Measurements from ENCODE around the gene H6PD.

Gene H6PD, protein sequence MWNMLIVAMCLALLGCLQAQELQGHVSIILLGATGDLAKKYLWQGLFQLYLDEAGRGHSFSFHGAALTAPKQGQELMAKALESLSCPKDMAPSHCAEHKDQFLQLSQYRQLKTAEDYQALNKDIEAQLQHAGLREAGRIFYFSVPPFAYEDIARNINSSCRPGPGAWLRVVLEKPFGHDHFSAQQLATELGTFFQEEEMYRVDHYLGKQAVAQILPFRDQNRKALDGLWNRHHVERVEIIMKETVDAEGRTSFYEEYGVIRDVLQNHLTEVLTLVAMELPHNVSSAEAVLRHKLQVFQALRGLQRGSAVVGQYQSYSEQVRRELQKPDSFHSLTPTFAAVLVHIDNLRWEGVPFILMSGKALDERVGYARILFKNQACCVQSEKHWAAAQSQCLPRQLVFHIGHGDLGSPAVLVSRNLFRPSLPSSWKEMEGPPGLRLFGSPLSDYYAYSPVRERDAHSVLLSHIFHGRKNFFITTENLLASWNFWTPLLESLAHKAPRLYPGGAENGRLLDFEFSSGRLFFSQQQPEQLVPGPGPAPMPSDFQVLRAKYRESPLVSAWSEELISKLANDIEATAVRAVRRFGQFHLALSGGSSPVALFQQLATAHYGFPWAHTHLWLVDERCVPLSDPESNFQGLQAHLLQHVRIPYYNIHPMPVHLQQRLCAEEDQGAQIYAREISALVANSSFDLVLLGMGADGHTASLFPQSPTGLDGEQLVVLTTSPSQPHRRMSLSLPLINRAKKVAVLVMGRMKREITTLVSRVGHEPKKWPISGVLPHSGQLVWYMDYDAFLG

DNA sequence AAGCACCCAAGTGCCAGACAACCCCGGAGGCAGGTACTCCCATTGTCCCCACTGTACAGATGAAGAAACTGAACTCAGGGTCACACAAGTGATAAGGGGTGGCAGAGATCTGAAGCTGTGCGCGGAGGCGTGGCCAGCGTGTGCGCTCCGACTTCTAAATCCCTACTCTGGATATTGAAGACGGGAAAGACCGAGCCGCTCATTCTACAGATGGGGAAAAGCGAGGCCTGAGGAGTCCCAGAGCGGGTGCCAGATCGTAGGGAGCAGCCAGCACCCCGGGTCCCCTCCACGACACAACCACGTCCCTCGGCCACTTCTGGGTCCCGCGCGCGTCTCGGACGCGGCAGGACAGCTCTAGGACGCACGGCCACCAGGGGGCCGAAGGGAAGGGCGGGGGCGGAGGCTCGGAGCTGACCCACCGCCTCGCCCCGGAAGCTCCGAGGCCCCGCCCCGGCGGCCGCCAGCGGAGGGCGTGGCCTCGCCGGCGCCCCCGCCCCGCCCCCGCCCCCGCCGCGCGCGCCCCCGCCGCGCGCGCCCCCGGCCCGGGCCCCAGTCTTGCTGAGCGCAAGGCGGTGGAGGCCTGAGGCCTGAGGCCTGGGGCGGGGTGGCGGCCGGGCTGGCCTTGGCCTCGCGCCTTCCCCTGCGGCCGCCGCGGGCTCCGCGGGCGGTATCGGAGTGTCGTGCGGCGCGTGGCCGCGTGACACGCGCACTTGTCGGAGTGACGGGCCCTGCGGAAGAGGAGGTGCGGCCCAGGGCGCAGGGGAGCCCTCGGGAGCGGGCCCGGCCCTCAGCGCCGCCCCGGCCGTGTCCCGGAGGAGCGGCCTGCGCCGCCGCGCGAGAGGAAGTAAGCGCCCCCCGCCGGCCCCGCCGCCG, at the start of gene H6PD:
H6PD (plus strand) TSS at position 552 of the 873 bp plus-strand sequence. CDS start 10,161 bp downstream, outside the sequence.
- Histone ChIP-seq H3K27me3 (ENCODE audit: low read depth, low read length) (no peaks in the 10 kb centered on the region), H3K4me3 (ENCODE audit: low read length) (peak within 1 kb of the TSS; percentile 98), H3K9ac (ENCODE audit: low read length) (peak within 1 kb of the TSS; percentile 95), H3K9me3 (ENCODE audit: insufficient read depth, low read length) (no peaks in the 10 kb centered on the region), H3K36me3 (replicated peaks; ENCODE audit: low read depth, low read length) (no peaks in the 10 kb centered on the region), H3K27ac (ENCODE audit: low read length) (peak within 1 kb of the TSS; percentile 71), H2AFZ (ENCODE audit: low read depth, low read length) (peak within 1 kb of the TSS; percentile 95), H3K4me1 (ENCODE audit: low read length) (peaks cover 8% of the 10 kb centered on the region), H3K79me2 (ENCODE audit: low read length) (peaks cover 10% of the 10 kb centered on the region), H4K20me1 (ENCODE audit: insufficient read depth, low read length) (no peaks in the 10 kb centered on the region), H3K4me2 (ENCODE audit: low read length) (peak within 1 kb of the TSS; percentile 98)
- no peak for TF ChIP-seq EZH2phosphoT487 (IDR thresholded peaks at IDR 0.05; ENCODE audit: low read depth)
- TF ChIP-seq, protein P1, sequence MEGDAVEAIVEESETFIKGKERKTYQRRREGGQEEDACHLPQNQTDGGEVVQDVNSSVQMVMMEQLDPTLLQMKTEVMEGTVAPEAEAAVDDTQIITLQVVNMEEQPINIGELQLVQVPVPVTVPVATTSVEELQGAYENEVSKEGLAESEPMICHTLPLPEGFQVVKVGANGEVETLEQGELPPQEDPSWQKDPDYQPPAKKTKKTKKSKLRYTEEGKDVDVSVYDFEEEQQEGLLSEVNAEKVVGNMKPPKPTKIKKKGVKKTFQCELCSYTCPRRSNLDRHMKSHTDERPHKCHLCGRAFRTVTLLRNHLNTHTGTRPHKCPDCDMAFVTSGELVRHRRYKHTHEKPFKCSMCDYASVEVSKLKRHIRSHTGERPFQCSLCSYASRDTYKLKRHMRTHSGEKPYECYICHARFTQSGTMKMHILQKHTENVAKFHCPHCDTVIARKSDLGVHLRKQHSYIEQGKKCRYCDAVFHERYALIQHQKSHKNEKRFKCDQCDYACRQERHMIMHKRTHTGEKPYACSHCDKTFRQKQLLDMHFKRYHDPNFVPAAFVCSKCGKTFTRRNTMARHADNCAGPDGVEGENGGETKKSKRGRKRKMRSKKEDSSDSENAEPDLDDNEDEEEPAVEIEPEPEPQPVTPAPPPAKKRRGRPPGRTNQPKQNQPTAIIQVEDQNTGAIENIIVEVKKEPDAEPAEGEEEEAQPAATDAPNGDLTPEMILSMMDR (IDR thresholded peaks at IDR 0.05; ENCODE audit: low read depth, low read length), result peak; percentile 43

DNA sequence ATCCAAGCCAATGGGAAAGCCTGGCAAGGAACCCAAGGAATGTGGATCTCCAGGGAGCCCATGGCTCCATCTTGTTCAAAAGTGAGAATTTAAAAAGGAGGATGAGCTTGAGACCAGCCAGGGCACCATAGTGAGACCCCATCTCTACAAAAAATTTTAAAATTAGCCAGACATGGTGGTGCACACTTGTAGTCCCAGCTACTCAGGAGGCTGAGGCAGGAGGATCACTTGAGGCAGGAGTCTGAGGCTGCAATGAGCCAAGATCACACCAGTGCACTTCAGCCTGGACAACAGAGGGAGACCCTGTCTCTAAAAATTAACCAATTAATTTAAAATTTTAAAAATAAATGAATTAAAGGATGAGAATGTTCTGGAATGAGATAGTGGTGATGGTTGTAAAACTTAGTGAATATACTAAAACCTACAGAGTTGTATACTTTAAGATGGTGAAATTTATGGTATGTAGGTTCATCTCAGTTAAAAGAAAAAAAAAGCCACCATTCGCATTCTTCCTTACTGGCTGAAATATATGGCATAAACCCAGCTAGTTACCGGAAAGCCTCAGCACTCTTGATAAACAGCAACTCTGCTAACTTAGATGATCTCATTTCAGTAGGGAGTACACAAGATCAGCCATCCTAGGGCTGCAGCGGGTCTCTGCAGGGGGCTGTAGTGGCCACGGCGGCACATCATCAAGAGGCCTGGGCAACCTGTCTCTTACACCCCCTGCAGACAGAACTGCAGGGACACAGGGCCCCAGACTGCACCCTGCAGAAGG, 48.3 kb upstream of the H6PD start:
- no peak overlapping the region for H3K4me2 ChIP-seq (ENCODE audit: low read length)
- H3K4me3 ChIP-seq (ENCODE audit: low read length), result no peak overlapping the region
- no peaks in the 10 kb centered on the region for H4K20me1 ChIP-seq (ENCODE audit: insufficient read depth, low read length)
- 0 out of 2 replicates have a peak, but pooled peaks cover 4% of the 10 kb centered on the region for H3K4me1 ChIP-seq (ENCODE audit: low read length)
- TF ChIP-seq EZH2phosphoT487 (IDR thresholded peaks at IDR 0.05; ENCODE audit: low read depth), result no peak
- TF ChIP-seq, protein P1 (IDR thresholded peaks at IDR 0.05; ENCODE audit: low read depth, low read length), result no peak
- H2AFZ ChIP-seq (ENCODE audit: low read depth, low read length), result no peak overlapping the region
- no peak overlapping the region for H3K9ac ChIP-seq (ENCODE audit: low read length)
- H3K27me3 ChIP-seq (ENCODE audit: low read depth, low read length), result no peaks in the 10 kb centered on the region
- H3K36me3 ChIP-seq (replicated peaks; ENCODE audit: low read depth, low read length), result no peaks in the 10 kb centered on the region
- no peaks in the 10 kb centered on the region for H3K9me3 ChIP-seq (ENCODE audit: insufficient read depth, low read length)
- no peak overlapping the region for H3K27ac ChIP-seq (ENCODE audit: low read length)
- H3K79me2 ChIP-seq (ENCODE audit: low read length), result no peaks in the 10 kb centered on the region

DNA sequence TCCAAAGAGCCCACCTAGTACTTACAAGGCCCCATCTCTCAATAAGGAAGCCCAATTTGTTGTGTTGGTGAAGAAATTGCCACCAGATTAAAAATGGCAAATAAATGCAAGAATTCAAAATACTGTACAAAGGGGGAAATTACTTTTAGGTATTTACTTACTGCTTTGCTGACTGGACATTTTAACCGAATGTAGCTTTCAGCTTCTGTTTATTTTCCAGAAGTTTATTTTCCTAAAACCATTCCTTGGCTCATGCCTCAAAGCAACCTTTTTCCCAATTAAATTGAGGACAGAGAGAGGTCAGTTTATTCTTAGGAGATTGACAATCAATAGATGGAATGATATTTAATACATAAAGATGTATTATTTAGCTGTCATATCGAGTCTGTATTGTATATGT, 47.6 kb upstream of the H6PD start:
- TF ChIP-seq, protein P1 (IDR thresholded peaks at IDR 0.05; ENCODE audit: low read depth, low read length), result no peak
- no peak for TF ChIP-seq EZH2phosphoT487 (IDR thresholded peaks at IDR 0.05; ENCODE audit: low read depth)
- no peaks in the 10 kb centered on the region for H3K36me3 ChIP-seq (replicated peaks; ENCODE audit: low read depth, low read length)
- no peak overlapping the region for H3K27ac ChIP-seq (ENCODE audit: low read length)
- H3K4me3 ChIP-seq (ENCODE audit: low read length), result no peak overlapping the region
- H3K27me3 ChIP-seq (ENCODE audit: low read depth, low read length), result no peaks in the 10 kb centered on the region
- H3K79me2 ChIP-seq (ENCODE audit: low read length), result no peaks in the 10 kb centered on the region
- no peak overlapping the region for H3K9ac ChIP-seq (ENCODE audit: low read length)
- no peak overlapping the region for H2AFZ ChIP-seq (ENCODE audit: low read depth, low read length)
- no peaks in the 10 kb centered on the region for H3K9me3 ChIP-seq (ENCODE audit: insufficient read depth, low read length)
- H3K4me1 ChIP-seq (ENCODE audit: low read length), result 0 out of 2 replicates have a peak, but pooled peaks cover 4% of the 10 kb centered on the region
- no peaks in the 10 kb centered on the region for H4K20me1 ChIP-seq (ENCODE audit: insufficient read depth, low read length)
- no peak overlapping the region for H3K4me2 ChIP-seq (ENCODE audit: low read length)
